ENCODE results near the gene CINP. TPM values are rescaled to one million over a fixed set of nuclear protein-coding genes. Genes with fewer than 3 reads are reported as not detected.

Gene CINP
- total and polyA plus RNA-seq, 2 of the 13 experiments (the other 11 are each of a cell fraction or from before 2014, with no cell fraction given): 32.8 to 42.8 TPM

GRCh38 chr14:102363182-102363943, 673 bp upstream of the CINP start:
- no peaks in the 10 kb centered on the region; a peak in 1 of 5 replicates for H3K27me3 ChIP-seq (ENCODE audit: control insufficient read depth in 1 of 2, insufficient read depth in 2 of 2, low read length in 2 of 2)
- no peak overlapping the region for H2AFZ ChIP-seq (ENCODE audit: low read length)
- TF ChIP-seq ZNF343 (CRISPR knock-in tag; IDR thresholded peaks at IDR 0.05): no peak
- TF ChIP-seq, protein P1, sequence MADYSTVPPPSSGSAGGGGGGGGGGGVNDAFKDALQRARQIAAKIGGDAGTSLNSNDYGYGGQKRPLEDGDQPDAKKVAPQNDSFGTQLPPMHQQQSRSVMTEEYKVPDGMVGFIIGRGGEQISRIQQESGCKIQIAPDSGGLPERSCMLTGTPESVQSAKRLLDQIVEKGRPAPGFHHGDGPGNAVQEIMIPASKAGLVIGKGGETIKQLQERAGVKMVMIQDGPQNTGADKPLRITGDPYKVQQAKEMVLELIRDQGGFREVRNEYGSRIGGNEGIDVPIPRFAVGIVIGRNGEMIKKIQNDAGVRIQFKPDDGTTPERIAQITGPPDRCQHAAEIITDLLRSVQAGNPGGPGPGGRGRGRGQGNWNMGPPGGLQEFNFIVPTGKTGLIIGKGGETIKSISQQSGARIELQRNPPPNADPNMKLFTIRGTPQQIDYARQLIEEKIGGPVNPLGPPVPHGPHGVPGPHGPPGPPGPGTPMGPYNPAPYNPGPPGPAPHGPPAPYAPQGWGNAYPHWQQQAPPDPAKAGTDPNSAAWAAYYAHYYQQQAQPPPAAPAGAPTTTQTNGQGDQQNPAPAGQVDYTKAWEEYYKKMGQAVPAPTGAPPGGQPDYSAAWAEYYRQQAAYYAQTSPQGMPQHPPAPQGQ (CRISPR knock-in tag; IDR thresholded peaks at IDR 0.05; ENCODE audit: borderline replicate concordance): no peak
- TF ChIP-seq, protein P2, sequence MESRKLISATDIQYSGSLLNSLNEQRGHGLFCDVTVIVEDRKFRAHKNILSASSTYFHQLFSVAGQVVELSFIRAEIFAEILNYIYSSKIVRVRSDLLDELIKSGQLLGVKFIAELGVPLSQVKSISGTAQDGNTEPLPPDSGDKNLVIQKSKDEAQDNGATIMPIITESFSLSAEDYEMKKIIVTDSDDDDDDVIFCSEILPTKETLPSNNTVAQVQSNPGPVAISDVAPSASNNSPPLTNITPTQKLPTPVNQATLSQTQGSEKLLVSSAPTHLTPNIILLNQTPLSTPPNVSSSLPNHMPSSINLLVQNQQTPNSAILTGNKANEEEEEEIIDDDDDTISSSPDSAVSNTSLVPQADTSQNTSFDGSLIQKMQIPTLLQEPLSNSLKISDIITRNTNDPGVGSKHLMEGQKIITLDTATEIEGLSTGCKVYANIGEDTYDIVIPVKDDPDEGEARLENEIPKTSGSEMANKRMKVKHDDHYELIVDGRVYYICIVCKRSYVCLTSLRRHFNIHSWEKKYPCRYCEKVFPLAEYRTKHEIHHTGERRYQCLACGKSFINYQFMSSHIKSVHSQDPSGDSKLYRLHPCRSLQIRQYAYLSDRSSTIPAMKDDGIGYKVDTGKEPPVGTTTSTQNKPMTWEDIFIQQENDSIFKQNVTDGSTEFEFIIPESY (CRISPR knock-in tag; IDR thresholded peaks at IDR 0.05): no peak
- no peak for TF ChIP-seq ZNF121 (CRISPR knock-in tag; IDR thresholded peaks at IDR 0.05)
- 0 out of 2 replicates have a peak, but pooled peaks have one; percentile 43 for TF ChIP-seq ZNF879 (CRISPR knock-in tag; IDR thresholded peaks at IDR 0.05)
- TF ChIP-seq, protein P3, sequence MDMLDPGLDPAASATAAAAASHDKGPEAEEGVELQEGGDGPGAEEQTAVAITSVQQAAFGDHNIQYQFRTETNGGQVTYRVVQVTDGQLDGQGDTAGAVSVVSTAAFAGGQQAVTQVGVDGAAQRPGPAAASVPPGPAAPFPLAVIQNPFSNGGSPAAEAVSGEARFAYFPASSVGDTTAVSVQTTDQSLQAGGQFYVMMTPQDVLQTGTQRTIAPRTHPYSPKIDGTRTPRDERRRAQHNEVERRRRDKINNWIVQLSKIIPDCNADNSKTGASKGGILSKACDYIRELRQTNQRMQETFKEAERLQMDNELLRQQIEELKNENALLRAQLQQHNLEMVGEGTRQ (IDR thresholded peaks at IDR 0.05; ENCODE audit: low read depth, low read length): no peak
- TF ChIP-seq, protein P3 (CRISPR knock-in tag; IDR thresholded peaks at IDR 0.05; ENCODE audit: borderline replicate concordance): no peak
- 0 out of 2 replicates have a peak, but pooled peaks have one; percentile 23 for TF ChIP-seq ZNF143 (CRISPR knock-in tag; IDR thresholded peaks at IDR 0.05)
- TF ChIP-seq, protein P4, sequence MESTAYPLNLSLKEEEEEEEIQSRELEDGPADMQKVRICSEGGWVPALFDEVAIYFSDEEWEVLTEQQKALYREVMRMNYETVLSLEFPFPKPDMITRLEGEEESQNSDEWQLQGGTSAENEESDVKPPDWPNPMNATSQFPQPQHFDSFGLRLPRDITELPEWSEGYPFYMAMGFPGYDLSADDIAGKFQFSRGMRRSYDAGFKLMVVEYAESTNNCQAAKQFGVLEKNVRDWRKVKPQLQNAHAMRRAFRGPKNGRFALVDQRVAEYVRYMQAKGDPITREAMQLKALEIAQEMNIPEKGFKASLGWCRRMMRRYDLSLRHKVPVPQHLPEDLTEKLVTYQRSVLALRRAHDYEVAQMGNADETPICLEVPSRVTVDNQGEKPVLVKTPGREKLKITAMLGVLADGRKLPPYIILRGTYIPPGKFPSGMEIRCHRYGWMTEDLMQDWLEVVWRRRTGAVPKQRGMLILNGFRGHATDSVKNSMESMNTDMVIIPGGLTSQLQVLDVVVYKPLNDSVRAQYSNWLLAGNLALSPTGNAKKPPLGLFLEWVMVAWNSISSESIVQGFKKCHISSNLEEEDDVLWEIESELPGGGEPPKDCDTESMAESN (CRISPR knock-in tag; conservative IDR thresholded peaks at IDR 0.05): 0 out of 2 replicates have a peak, but pooled peaks have one; percentile 38
- peak; percentile 40; the same call in 1 of the 2 replicates for TF ChIP-seq ZNF704 (CRISPR knock-in tag; IDR thresholded peaks at IDR 0.05; ENCODE audit: borderline replicate concordance)
- no peak for TF ChIP-seq SAP130 (CRISPR knock-in tag; IDR thresholded peaks at IDR 0.05; ENCODE audit: low read depth)
- TF ChIP-seq HNRNPK (IDR thresholded peaks at IDR 0.05; ENCODE audit: low read depth, low read length, poor library complexity, severe bottlenecking): peak; percentile 31
- TF ChIP-seq ZNF562 (CRISPR knock-in tag; IDR thresholded peaks at IDR 0.05; ENCODE audit: borderline replicate concordance): no peak

More at GRCh38 chr14:102363182-102363943, 673 bp upstream of the CINP start:
- Histone ChIP-seq H3K4me1 (ENCODE audit: insufficient read depth, low read length) (peaks cover 37% of the 10 kb centered on the region), H3K9me3 (ENCODE audit: low read length) (no peaks in the 10 kb centered on the region), H3K4me2 (ENCODE audit: low read depth, low read length) (peak overlapping the region; percentile 92), H3K27ac (ENCODE audit: extremely low read length, insufficient read depth, low read length) (peak overlapping the region; percentile 59), H3K9ac (ENCODE audit: insufficient read depth, low read depth, low read length) (peak overlapping the region; percentile 86), H4K20me1 (ENCODE audit: insufficient read depth, low read length) (no peaks in the 10 kb centered on the region), H3K4me3 (replicated peaks in 1 of 3; ENCODE audit: insufficient read depth in 1 of 3, low read depth in 2 of 3, low read length in 3 of 3) (peak overlapping the region; percentile 83 to 92 (median 84)), H3K79me2 (ENCODE audit: insufficient read depth, low read length) (peaks cover 19% of the 10 kb centered on the region), H3K36me3 (replicated peaks in 1 of 2; ENCODE audit: control insufficient read depth in 1 of 2, insufficient read depth in 2 of 2, low read length in 2 of 2) (0 out of 5 replicates have a peak, but pooled peaks cover 0 to 4% of the 10 kb centered on the region in 2 experiments)
- no TSS peak for BruUV-seq (replicated peaks)
- CTCF ChIA-PET (ENCODE audit: low intra/inter-chr PET ratio, low total read pairs): no interaction called here
- POLR2A ChIA-PET: interaction anchor here (0.9 to 1.9 kb wide), 4 partner anchors 23 to 45 kb away, joined by 3 to 10 read pairs (median 6); partner anchors contain the start of gene ZNF839
- FAIRE-seq (no peak), ATAC-seq (peak; percentile 64), DNase-seq (ENCODE audit: low spot score) (no peak)
- 5% methylated on average over 17 of the region's 53 CpGs for WGBS (ENCODE audit: low lambda C conversion rate)
- in situ Hi-C loops (cut with HindIII; ENCODE audit: extremely low pct_ligation_motif_present, low pct_unique_long_range_greater_than_20kb) (no loop called here), intact Hi-C loops (cut with micrococcal nuclease; ENCODE audit: unreplicated experiment) (loop anchor here (2.0 to 5.0 kb wide), 2 partner anchors 45 to 229 kb away; partner anchors contain the start of genes RCOR1 and ZNF839)
